ENCODE results near the gene PCDHA10.
A peak's percentile ranks its signal among the peaks of the same experiment; 100 is the strongest.
"Not testable (repeated sequence)": the region's sequence is repeated elsewhere in the genome, so short reads cannot be mapped to it uniquely, and the experiment has no call there.

PCDHA10 gene, protein sequence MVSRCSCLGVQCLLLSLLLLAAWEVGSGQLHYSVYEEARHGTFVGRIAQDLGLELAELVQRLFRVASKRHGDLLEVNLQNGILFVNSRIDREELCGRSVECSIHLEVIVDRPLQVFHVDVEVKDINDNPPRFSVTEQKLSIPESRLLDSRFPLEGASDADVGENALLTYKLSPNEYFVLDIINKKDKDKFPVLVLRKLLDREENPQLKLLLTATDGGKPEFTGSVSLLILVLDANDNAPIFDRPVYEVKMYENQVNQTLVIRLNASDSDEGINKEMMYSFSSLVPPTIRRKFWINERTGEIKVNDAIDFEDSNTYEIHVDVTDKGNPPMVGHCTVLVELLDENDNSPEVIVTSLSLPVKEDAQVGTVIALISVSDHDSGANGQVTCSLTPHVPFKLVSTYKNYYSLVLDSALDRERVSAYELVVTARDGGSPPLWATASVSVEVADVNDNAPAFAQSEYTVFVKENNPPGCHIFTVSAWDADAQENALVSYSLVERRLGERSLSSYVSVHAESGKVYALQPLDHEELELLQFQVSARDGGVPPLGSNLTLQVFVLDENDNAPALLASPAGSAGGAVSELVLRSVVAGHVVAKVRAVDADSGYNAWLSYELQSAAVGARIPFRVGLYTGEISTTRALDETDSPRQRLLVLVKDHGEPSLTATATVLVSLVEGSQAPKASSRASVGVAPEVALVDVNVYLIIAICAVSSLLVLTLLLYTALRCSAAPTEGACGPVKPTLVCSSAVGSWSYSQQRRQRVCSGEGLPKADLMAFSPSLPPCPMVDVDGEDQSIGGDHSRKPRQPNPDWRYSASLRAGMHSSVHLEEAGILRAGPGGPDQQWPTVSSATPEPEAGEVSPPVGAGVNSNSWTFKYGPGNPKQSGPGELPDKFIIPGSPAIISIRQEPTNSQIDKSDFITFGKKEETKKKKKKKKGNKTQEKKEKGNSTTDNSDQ

DNA sequence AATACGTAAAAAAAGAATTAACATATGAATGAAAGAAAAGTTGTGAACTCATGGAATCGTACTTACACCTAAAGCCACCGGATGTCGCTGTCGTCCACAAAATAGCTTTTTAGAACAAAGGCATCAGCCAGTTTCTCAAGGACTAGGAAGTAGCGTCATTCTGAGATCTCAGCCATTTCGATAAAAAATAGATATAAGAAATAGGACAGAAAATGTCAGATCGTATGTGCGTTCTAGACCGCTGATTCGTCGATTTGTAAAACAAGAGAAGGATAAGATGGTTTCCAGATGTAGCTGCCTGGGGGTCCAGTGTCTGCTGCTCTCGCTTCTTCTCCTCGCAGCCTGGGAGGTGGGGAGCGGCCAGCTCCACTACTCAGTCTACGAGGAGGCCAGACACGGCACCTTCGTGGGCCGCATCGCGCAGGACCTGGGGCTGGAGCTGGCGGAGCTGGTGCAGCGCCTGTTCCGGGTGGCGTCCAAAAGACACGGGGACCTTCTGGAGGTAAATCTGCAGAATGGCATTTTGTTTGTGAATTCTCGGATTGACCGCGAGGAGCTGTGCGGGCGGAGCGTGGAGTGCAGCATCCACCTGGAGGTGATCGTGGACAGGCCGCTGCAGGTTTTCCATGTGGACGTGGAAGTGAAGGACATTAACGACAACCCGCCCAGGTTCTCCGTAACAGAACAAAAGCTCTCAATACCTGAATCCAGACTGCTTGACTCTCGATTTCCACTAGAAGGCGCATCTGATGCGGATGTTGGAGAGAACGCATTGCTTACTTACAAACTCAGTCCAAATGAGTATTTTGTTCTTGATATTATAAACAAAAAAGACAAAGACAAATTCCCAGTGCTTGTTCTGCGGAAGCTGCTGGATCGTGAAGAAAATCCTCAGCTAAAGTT, at the start of gene PCDHA10:
TSS of gene PCDHA10 (plus strand) at position 126 of the 903 bp plus-strand sequence. CDS start at position 278, 152 bp downstream.
- no peak for DNase-seq

DNA sequence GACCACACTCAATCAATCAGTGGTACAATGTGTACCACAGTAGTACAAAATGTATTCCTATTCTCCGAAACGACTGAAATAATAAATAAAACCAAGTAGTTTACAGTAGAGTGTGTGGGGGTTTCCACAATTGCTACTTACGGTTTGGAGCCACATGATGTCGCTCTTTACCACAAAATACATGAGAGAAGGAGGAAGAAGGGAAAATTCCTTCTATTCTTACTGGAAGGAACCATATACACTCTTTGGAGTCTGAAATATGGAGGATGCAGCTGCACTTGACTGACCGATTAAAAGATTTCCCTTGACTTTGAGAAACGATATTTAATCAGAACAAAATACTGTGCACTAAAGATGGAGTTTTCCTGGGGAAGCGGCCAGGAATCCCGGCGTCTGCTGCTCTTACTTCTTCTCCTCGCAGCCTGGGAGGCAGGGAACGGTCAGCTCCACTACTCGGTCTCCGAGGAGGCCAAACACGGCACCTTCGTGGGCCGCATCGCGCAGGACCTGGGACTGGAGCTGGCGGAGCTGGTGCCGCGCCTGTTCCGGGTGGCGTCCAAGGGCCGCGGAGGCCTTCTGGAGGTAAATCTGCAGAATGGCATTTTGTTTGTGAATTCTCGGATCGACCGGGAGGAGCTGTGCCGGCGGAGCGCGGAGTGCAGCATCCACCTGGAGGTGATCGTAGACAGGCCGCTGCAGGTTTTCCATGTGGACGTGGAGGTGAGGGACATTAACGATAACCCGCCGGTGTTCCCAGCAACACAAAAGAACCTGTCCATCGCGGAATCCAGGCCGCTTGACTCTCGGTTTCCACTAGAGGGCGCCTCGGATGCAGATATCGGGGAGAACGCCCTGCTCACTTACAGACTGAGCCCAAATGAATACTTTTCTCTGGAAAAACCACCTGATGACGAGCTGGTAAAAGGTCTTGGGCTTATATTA, 48.6 kb upstream of the PCDHA10 start, which contains the start of gene PCDHA4:
TSS of gene PCDHA4 (plus strand) at position 235 of the 942 bp plus-strand sequence.
- DNase-seq: no peak

DNA sequence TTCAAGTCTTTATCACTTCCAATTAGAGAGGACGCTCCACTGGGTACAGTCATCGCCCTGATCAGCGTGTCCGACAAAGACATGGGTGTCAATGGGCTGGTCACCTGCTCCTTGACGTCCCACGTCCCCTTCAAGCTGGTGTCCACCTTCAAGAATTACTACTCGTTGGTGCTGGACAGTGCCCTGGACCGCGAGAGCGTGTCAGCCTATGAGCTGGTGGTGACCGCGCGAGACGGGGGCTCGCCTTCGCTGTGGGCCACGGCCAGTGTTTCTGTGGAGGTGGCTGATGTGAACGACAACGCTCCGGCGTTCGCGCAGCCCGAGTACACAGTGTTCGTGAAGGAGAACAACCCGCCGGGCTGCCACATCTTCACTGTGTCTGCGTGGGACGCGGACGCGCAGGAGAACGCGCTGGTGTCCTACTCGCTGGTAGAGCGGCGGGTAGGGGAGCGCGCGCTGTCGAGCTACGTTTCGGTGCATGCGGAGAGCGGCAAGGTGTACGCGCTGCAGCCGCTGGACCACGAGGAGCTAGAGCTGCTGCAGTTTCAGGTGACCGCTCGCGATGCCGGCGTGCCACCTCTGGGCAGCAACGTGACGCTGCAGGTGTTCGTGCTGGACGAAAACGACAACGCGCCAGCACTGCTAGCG, 47.3 kb upstream of the PCDHA10 start:
- not testable (repeated sequence) for DNase-seq

DNA sequence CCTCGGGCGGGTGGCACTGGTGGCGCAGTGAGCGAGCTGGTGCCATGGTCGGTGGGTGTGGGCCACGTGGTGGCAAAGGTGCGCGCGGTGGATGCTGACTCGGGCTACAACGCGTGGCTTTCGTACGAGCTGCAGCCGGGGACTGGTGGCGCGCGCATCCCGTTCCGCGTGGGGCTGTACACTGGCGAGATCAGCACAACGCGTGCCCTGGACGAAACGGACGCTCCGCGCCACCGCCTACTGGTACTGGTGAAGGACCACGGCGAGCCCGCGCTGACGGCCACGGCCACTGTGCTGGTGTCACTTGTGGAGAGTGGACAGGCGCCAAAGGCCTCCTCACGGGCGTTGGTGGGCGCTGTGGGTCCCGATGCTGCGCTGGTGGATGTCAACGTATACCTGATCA, 46.8 kb upstream of the PCDHA10 start:
- DNase-seq: no peak

DNA sequence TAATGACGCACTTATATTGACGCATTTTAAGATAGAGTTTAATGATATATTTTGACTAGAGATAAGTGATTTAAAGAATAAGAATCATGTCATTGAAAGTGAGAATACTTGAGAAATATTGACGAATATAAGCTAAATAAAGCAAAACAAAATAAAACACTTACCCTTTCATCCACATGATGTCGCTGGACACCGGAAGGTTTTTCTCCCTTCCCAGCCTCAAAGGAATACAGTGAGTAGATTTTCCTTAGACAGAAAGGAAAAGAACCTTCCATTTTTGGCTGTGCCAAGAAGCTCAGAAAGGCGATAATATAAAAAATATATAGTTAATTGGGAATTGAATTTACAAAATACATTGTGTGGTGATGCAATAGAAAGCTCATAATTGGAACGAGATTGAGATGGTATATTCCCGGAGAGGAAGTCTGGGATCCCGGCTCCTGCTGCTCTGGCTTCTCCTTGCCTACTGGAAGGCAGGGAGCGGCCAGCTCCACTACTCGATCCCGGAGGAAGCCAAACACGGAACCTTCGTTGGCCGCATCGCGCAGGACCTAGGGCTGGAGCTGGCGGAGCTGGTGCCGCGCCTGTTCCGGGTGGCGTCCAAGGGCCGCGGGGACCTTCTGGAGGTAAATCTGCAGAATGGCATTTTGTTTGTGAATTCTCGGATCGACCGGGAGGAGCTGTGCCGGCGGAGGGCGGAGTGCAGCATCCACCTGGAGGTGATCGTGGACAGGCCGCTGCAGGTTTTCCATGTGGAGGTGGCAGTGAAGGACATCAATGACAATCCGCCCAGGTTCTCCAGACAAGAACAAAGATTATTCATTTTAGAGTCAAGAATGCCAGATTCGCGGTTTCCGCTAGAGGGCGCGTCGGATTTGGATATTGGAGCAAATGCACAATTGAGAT, 34.1 kb upstream of the PCDHA10 start, which contains the start of gene PCDHA5:
TSS of gene PCDHA5 (plus strand) at position 239 of the 906 bp plus-strand sequence.
- DNase-seq: no peak

DNA sequence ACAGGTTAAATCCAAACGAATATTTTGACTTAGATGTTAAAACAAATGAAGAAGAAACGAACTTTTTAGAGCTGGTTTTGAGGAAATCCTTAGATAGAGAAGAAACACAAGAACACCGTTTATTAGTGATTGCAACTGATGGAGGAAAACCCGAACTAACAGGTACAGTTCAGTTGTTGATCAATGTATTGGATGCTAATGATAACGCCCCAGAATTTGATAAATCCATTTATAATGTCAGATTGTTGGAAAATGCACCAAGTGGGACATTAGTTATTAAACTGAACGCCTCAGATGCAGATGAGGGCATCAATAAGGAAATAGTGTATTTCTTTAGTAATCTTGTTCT, 33.4 kb upstream of the PCDHA10 start:
- DNase-seq: no peak

DNA sequence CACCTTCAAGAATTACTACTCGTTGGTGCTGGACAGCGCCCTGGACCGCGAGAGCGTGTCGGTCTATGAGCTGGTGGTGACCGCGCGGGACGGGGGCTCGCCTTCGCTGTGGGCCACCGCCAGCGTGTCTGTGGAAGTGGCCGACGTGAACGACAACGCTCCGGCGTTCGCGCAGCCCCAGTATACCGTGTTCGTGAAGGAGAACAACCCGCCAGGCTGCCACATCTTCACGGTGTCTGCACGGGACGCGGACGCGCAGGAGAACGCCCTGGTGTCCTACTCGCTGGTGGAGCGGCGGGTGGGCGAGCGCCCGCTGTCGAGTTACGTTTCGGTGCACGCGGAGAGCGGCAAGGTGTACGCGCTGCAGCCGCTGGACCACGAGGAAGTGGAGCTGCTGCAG, 32.7 kb upstream of the PCDHA10 start:
- DNase-seq: not testable (repeated sequence)

DNA sequence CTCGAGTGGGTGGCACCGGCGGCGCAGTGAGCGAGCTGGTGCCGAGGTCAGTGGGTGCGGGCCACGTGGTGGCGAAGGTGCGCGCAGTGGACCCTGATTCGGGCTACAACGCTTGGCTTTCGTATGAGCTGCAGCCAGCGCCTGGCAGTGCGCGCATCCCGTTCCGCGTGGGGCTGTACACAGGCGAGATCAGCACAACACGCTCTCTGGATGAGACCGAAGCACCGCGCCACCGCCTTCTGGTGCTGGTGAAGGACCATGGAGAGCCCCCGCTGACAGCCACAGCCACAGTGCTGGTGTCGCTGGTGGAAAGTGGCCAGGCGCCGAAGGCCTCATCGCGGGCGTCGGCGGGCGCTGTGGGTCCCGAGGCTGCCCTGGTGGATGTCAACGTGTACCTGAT, 32.2 kb upstream of the PCDHA10 start:
- no peak for DNase-seq

DNA sequence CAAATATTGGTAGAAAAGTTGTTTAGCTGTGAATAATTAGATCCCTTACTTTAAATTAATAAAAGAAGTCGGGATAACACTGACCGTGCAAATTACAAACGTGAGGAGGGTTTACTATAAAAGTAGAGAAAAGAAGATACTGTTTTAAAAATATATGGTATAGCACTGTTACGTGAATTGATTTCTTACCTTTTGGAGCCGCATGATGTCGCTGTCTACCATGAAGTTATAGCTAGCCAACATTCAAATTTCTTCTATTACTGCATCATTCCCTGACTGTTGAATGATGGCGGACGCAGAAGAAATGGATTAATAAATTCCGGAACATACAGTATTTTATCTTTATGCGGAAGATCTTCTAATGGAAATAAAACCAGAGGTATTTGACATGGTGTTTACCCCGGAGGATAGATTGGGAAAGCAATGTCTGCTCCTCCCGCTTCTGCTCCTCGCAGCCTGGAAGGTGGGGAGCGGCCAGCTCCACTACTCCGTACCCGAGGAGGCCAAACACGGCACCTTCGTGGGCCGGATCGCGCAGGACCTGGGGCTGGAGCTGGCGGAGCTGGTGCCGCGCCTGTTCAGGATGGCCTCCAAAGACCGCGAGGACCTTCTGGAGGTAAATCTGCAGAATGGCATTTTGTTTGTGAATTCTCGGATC, 27.9 kb upstream of the PCDHA10 start, which contains the start of gene PCDHA6:
TSS of gene PCDHA6 (plus strand) at position 257 of the 658 bp plus-strand sequence. CDS start at position 389, 132 bp downstream.
- no peak for DNase-seq

DNA sequence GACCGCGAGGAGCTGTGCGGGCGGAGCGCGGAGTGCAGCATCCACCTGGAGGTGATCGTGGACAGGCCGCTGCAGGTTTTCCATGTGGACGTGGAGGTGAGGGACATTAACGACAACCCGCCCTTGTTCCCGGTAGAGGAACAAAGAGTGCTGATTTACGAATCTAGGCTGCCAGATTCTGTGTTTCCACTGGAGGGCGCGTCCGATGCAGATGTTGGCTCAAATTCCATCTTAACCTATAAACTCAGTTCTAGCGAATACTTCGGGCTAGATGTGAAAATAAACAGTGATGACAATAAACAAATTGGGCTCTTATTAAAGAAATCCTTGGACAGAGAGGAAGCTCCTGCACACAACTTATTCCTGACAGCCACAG, 27.3 kb upstream of the PCDHA10 start:
- DNase-seq: no peak

DNA sequence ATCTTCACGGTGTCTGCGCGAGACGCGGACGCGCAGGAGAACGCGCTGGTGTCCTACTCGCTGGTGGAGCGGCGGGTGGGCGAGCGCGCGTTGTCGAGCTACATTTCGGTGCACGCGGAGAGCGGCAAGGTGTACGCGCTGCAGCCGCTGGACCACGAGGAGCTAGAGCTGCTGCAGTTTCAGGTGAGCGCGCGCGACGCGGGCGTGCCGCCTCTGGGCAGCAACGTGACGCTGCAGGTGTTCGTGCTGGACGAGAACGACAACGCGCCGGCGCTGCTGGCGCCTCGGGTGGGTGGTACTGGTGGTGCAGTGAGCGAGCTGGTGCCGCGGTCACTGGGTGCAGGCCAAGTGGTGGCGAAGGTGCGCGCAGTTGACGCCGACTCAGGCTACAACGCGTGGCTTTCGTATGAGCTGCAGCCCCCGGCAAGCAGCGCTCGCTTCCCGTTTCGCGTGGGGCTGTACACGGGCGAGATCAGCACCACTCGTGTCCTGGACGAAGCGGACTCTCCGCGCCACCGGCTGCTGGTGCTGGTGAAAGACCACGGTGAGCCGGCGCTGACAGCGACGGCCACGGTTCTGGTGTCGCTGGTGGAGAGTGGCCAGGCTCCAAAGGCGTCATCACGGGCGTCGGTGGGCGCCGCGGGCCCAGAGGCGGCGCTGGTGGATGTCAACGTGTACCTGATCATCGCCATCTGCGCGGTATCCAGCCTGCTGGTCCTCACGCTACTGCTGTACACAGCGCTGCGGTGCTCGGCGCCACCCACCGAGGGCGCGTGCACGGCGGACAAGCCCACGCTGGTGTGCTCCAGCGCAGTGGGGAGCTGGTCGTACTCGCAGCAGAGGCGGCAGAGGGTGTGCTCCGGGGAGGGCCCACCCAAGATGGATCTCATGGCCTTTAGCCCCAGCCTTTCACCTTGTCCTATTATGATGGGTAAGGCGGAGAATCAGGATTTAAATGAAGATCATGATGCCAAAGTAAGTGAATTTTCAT, 25.9 kb upstream of the PCDHA10 start:
- DNase-seq: not testable (repeated sequence)

DNA sequence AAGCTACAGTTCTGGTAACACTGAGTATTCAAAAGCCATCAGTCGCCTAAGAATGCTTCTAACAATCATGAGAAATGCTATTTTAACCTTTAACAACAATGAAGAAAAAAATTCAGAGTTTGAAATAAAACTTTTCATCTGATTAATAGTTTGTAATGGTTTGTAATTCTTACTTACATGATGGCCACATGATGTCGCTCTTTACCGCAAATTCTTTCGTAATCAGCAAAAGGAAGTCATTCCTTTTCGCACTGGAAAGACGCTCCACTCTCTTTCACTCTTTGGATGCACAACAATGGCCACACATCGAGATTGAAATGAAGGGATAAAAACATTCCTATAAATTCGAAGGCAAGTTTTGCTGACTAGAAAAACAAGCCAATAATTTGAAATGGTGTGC, 21.7 kb upstream of the PCDHA10 start, which contains the start of gene PCDHA7:
TSS of gene PCDHA7 (plus strand) at position 277 of the 400 bp plus-strand sequence. CDS start at position 392, 115 bp downstream.
- DNase-seq: no peak

DNA sequence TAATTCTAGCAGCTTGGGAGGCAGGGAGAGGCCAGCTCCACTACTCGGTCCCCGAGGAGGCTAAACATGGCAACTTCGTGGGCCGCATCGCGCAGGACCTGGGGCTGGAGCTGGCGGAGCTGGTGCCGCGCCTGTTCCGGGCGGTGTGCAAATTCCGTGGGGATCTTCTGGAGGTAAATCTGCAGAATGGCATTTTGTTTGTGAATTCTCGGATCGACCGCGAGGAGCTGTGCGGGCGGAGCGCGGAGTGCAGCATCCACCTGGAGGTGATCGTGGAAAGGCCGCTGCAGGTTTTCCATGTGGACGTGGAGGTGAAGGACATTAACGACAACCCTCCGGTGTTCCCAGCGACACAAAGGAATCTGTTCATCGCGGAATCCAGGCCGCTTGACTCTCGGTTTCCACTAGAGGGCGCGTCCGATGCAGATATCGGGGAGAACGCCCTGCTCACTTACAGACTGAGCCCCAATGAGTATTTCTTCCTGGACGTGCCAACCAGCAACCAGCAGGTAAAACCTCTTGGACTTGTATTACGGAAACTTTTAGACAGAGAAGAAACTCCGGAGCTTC, 21.2 kb upstream of the PCDHA10 start:
- not testable (repeated sequence) for DNase-seq

DNA sequence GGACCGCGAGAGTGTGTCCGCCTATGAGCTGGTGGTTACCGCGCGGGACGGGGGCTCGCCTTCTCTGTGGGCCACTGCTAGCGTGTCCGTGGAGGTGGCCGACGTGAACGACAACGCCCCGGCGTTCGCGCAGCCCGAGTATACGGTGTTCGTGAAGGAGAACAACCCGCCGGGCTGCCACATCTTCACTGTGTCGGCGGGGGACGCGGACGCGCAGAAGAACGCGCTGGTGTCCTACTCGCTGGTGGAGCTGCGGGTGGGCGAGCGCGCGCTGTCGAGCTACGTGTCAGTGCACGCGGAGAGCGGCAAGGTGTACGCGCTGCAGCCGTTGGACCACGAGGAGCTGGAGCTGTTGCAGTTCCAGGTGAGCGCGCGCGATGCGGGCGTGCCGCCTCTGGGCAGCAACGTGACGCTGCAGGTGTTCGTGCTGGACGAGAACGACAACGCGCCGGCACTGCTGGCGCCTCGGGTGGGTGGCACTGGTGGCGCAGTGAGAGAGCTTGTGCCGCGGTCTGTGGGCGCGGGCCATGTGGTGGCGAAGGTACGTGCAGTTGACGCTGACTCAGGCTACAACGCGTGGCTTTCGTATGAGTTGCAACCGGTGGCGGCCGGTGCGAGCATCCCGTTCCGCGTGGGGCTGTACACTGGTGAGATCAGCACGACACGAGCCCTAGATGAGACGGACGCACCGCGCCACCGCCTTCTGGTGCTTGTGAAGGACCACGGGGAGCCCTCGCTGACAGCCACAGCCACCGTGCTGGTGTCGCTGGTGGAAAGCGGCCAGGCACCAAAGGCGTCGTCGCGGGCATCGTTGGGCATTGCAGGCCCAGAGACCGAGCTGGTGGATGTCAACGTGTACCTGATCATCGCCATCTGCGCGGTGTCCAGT, 19.8 kb upstream of the PCDHA10 start:
- no peak for DNase-seq

DNA sequence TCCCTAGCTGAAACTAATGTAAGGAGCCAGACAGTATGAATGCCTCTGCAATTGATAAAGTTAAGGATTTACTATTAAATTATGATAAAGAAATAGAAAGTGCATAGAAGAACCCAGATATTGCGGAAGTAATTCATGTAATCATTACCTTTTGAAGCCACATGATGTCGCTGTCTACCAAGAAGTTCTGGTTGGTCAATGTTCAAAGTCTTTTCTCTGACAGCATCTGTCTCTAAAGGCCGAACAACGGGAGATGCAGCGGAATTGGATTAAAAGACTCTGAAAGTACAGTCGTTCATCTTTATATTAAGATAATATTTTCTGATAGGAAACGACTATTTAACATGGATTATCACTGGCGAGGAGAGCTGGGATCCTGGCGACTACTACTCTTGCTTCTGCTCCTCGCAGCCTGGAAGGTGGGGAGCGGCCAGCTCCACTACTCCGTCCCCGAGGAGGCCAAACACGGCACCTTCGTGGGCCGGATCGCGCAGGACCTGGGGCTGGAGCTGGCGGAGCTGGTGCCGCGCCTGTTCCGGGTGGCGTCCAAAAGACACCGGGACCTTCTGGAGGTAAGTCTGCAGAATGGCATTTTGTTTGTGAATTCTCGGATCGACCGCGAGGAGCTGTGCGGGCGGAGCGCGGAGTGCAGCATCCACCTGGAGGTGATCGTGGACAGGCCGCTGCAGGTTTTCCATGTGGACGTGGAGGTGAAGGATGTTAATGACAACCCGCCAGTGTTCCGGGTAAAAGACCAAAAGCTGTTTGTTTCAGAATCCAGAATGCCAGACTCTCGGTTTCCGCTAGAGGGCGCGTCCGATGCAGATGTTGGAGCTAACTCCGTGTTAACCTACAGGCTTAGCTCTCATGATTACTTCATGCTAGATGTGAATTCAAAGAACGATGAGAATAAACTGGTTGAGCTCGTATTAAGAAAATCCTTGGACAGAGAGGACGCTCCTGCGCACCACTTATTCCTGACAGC, 14.4 kb upstream of the PCDHA10 start, which contains the start of gene PCDHA8:
TSS of gene PCDHA8 (plus strand) at position 210 of the 985 bp plus-strand sequence. CDS start at position 345, 135 bp downstream.
- DNase-seq: peak; percentile 7
